Ureter (tissue), 1 donor: Measurements from ENCODE around the gene OR2J2. TPM values are rescaled to one million over a fixed set of nuclear protein-coding genes. Genes with fewer than 3 reads are reported as not detected.
"Not testable (repeated sequence)": the region's sequence is repeated elsewhere in the genome, so short reads cannot be mapped to it uniquely, and the experiment has no call there.

ENCODE experiments used
- DNase-seq: peaks from one replicate; pipeline ENCODE4 v3.0.0-alpha.2; 2020; ENCODE audit warnings: low spot score
- total RNA-seq: library from RNA; stranded (reverse); gene quantifications from one replicate; pipeline ENCODE4 v1.2.4, GENCODE V29; 2023
- donor health status: DM: yes; HTN: yes; CAD: no.

OR2J2 gene
- total RNA-seq, result not detected

DNA sequence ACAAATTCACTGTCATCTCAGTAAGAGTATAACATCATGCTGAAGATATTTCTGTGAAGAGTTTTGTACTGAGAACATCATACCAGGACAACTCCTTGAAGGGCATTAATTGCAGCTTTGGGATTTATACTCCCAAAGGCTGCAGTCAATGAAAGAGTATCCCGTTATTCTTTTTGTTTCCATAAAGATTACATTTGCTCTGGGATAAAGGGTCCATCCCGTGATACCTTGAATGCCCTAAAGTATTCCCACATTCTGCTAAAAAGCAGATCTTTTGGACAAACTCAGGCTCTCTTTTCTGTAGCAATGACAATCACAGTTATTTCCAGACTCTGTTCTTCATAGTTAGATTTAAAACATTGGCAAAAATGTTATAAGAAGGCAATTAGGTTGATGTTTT lies at the start of gene OR2J2:
Gene OR2J2 (plus strand): TSS at position 301 of the 400 bp plus-strand sequence. CDS start 2,729 bp downstream, outside the sequence.
- DNase-seq, result not testable (repeated sequence)

DNA sequence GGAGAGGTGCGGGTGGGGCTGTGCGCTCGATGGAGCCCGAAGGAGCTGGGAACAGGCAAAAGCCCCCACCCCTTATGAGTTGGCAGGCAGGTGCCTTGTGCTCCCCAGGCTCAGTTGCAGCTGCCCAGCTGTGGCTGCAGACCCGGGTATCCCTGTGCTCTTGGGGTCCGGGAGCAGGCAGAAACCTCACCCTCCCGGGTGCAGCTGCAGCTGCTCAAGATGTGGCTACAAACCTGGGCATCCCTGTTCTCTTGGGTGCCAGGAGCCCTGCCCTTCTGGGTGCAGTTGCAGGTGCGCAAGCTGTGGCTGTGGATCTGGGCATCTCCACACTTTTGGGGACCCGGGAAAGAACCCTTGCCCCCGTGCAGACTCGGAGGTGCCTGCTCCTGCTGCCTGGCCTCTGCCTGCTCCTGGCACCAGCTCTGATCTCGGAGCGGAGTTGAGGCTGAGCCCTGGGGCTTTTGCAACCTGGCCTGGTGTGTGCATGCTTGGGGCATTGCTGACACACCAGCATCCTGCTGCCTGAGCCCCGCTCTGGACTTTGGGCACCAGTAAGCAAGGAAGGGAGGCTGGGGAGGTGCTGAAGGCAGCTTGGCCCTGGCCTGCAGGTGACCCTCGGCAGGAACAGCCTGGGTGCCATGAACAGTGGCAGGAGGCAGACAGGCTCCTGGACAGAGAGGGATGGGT lies 41.2 kb upstream of the OR2J2 start:
- DNase-seq, result no peak

DNA sequence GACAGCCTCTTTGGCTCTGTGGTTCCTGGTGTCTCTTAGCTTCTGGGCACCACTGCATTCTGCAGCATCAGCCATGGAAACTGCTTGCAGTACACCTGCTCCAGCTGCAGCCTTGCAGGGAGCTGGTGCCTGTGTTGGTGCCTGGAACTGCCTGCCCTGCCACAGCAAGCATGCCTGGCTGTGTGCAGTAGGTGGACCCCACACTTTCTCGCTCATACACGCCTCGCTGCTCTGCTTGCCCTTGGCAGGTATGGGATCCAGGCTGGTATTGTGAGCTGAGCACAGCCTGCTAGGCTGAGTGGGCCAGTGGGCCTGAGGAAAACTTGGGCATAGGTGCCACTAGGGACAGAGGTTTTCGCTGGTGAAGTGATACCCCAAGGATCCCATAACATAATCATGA lies 40.1 kb upstream of the OR2J2 start:
- DNase-seq, result no peak

DNA sequence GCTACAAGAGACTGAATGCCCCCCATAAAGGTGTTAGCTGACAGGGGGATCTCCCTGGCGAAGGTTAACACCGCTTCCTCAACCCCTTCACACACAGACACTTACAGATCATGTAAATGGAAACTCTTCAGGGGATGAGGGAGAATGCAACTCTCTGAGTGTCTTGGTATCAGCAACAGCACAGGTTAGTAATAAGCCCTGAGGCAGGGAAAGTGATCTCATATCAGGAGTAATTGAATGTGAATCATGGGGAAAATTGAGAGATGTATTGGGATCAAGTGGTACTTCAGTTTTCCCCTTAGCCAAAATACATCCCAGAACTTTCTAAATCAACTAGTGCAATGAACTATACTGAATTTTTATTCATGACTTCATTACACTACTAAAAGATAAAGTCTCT lies 39.0 kb upstream of the OR2J2 start:
- no peak for DNase-seq

DNA sequence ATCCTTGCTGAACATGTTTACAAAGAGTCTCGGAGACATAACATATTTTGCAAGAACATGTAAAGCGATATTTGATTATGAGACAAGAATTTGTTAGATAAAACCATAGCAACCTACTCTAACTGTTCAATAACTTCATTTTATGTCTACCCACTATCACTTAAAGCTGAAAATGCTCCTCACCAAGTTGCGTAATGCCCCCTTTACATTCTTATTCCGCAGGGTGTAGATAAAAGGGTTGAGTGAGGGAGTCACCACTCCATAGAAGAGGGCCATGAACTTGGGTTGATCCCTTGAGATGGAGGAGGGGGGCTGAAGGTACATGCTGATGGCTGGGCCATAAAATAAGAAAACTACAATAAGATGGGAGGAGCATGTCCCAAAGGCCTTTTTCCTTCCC lies 33.0 kb upstream of the OR2J2 start:
- no peak for DNase-seq

DNA sequence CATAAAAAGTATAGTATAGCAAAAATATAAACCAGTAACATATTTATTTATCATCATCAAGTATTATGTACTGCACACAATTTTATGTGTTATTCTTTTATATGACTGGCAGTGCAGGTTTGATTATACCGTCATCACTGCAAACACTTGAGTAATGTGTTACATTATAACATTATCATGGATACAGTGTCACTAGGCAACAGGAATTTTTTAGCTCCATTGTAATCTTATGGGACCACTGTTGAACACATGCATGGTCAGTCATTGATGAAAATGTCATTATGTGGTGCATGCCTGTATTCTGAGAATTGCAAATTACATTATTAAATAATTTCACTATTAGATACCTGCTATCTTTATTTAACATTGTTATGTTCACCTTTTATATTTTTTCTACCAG lies 29.1 kb upstream of the OR2J2 start:
- no peak for DNase-seq

DNA sequence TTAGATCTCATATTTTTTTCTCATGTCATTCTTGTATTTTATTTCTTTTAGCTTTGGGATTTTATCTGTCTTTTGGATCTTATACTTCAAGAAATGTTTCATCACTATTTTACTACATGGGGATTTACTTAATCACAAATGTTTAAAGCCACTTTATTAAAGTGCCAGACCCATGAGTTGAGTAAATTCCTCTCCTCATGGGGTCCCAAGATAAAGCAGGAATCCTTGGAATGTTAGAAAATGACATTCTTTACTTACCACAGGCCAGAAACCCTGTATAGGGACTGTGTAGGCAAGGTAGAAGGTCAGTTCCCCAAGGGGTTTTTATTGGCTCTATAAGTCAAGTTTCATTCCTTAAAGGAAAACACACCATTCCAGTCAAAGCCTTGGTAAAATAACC lies 28.4 kb upstream of the OR2J2 start:
- no peak for DNase-seq

DNA sequence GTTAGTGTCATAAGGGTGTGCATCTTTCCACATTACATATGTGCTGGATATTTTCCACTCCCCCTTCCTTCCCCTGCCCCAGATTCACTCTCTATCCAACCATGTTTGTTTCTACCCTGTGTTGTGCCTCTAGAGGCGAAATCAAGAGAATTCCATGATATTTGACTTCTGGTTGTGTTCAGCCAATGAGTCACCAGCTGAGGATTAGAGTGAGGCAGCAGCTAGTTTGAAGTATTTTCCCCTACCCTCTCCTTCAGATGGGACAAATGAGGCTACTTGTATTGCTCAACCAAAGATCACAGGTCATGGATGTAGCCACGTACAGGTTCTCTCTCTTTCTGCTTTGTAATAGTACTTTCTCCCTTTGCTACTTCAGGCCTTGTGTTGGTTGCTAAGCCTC lies 24.5 kb upstream of the OR2J2 start:
- no peak for DNase-seq

DNA sequence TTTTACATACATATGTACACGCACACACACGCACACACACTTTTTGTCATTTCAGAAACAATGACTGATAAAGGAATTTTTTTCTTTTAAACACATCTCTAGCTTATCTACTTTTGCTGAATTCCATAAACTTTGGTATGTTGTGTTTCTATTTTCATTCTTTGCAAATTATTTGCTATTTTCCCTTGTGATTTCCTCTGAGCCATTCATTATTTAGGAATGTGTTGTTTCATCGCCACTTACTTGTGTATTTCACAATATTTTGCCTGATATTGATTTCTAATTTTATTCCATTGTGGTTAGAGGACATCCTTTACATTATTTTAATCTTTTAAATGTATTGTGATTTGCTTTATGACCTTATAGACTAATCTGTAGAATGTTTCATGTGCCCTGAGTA lies 23.6 kb upstream of the OR2J2 start:
- no peak for DNase-seq

DNA sequence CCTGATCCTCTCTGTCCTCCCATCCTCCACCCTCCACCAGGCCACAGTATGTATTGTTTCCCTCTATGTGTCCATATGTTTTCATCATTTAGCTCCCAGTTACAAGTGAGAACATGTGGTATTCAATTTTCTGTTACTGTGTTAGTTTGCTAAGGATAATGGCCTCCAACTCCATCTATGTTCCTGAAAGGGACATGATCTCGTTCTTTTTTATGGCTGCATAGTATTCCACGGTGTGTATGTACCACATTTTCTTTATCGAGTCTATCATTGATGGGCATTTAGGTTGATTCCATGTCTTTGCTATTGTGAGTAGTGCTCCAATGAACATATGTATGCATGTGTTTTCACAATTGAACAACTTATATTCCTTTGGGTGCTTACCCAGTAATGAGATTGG lies 21.3 kb upstream of the OR2J2 start:
- DNase-seq, result not testable (repeated sequence)

DNA sequence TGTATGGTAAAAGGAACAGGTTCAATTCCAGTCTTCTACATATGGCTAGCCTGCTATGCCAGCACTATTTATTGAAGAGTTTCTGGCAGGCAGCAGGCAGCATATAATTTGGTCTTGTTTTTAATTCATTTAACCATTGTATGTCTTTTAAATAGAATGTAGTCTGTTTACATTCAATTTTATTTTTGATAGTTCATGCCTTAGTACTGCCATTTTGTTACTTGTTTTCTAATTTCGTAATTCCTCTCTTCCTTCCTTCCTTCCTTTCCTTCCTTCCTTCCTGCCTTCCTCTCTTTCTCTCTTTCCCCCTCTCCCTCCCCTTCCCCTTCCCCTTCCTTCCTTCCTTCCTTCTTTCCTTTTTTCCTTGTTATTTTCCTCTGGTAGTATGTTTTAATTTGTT lies 17.6 kb upstream of the OR2J2 start:
- DNase-seq, result no peak

DNA sequence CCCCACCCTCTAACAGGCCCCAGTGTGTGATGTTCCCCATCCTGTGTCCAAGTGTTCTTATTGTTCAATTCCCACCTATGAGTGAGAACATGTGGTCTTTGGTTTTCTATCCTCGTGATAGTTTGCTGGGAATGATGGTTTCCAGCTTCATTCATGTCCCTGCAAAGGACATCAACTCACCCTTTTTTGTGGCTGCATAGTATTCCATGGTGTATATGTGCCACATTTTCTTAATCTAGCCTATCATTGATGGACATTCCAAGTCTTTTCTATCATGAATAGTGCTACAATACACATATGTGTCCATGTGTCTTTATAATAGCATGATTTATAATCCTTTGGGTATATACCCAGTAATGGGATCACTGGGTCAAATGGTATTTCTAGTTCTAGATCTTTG lies 15.5 kb upstream of the OR2J2 start:
- not testable (repeated sequence) for DNase-seq

DNA sequence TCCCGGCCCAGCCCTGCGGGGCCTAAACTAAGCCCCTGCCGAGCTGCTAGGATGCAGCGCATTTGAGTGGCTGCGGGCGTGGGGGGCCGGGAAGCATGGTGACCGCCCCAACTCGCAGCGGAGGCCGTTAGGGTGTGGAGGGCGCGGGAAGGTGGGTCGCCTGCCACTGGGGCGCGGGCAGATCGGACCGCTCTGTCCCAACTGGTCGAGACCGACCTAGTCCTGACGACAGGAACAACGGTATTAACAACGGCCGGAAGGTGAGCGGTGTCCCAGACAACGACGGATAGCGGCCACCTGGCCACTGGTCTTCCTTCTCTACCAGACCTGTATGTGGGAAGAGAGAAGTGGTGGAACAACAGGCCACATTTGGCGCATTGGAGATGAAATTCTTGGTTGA lies 10.8 kb upstream of the OR2J2 start:
- not testable (repeated sequence) for DNase-seq

DNA sequence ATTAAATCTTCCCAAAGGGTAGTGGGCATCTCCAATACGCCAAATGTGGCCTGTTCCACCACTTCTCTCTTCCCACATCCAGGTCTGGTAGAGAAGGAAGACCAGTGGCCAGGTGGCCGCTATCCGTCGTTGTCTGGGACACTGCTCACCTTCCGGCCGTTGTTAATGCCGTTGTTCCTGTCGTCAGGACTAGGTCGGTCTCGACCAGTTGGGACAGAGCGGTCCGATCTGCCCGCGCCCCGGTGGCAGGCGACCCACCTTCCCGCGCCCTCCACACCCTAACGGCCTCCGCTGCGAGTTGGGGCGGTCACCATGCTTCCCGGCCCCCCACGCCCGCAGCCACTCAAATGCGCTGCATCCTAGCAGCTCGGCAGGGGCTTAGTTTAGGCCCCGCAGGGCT lies 5.1 kb upstream of the OR2J2 start:
- not testable (repeated sequence) for DNase-seq

DNA sequence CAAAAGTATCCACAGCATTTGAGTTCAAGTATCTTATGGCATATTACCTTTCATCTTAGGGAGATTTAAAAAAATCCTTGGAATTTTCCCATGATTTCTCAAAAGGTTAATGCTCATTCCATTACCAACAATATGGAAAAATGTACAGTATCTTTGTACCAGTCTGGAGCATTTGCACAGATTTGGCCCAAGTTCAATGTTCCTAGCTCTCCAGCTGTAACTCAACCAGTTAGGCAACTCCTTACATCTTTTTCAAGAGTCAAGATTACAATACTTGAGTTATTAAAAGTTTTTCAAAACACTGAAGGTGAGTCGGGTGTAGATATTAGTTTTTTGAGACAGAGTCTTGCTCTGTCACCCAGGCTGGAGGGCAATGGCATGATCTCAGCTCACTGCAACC lies 1.0 kb downstream of the OR2J2 start:
- DNase-seq, result no peak

DNA sequence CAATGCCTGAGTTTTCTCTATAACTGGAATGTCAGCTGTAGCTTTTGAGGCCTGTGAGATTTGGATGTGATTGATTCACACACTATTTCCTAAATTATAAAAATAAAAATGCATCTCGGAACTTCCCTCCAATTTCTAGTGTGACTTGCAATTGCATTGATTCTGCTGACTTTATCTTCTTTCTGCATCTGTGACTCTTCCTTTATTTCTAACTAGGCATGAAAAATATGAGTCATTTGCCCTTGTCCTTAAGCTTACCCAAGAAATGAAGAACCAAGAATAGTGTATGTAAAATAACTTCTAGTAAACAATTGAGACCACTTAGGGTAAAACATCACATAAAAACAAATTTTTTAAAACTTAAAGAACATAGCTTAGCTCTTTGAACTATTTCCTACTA lies 12.9 kb downstream of the OR2J2 start:
- DNase-seq, result no peak

DNA sequence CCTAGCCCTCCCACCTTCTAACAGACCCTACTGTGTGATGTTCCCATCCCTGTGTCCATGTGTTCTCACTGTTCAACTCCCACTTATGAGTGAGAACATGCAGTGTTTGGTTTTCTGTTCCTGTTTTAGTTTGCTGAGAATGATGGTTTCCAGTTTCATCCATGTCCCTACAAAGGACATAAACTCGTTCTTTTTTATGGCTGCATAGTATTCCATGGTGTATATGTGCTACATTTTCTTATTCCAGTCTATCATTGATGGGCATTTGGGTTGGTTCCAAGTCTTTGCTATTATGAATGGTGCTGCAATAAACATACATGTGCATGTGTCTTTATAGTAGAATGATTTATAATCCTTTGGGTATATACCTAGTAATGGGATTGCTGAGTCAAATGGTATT lies 18.0 kb downstream of the OR2J2 start:
- not testable (repeated sequence) for DNase-seq

DNA sequence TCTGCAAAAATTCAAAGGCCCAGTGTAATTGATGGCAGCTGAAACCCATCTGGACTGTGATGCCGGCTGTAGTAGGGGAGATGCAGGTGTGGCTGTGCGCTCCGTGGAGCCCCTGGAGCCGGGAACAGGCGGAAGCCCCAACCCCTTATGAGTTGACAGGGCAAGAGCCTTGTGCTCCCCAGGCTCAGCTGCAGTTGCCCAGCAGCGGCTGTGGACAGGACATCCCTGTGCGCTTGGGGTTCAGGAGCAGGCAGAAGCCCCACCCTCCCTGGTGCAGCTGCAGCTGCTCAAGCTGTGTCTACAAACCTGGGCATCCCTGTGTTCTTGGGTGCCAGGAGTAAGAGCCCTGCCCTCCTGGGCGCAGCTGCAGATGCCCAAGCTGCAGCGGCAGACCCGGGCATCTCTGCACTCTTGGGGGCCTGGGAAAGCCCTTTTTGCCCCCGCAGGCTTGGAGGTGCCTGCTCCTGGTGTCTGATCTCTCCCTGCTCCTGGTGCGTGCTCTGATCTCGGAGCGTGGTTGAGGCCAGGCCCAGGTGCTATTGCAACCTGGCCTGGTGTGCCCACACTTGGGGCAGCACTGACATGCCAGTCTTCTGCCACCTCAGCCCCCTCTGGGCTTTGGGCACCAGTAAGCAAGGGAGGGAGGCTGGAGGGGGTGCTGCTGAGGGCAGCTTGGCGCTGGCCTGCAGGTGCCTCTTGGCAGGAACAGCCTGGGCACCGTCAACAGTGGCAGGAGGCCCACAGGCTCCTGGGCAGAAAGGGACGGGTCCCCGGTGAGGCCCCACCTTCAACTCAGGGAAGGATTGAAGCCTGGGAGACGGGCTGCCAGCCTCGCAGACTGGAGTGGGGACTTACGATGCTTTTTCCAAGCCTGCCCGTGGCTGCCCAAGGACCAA lies 30.3 kb downstream of the OR2J2 start:
- DNase-seq, result no peak

DNA sequence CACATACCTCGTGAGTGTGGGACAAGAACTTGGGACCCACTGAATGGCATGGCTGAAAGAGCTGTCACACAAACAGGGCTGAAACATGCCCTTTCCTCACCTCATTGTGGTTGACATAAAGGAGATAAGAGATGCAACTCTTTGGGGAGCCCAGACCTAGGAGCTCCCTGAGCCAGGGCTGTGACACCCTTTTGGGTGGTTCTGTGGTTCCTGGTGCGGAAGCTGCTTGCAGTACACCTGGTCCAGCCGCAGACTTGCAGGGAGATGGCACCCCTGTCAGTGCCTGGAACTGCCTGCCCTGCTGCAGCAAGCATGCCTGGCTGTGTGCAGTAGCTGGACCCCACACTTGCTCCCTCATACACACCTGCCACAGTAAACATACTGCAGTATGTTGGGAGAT lies 31.3 kb downstream of the OR2J2 start:
- DNase-seq, result no peak

DNA sequence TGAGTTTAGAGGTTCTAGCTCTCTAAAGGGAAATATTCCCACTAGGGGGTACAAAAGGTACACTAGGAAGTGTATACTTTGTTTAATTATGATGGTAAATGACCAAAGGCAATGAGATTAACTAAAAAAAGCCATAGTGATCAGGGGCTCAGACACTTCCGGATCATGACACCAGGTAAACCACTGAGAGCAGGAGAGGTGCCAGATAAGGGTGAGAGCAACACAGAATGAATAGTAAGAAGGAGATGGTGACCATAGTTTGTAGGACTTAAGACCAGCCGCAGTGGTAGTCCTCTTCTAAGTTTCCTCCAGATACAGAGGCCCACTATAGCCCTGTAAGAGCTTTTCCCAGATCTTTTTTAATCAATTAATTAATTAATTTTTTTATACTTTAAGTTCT lies 40.8 kb downstream of the OR2J2 start:
- no peak for DNase-seq

DNA sequence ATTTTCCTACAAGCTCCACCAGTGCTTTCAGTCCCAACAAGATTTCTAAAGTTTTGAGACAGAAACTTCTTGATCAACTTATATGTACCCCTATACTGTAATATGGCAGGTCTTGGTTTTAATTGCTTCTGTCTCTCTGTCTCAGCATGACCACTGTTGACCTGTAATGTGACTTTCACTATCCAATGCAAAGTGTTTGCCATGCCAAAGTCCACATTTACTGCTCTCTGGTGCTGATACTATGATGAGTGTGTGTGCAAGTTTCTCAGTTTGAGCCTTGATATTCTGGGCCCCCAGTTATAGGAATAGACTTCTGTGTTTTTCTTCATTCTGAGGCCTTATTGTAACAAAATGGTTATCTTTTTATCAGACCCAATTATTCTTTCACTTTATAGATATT lies 45.8 kb downstream of the OR2J2 start:
- DNase-seq, result no peak

DNA sequence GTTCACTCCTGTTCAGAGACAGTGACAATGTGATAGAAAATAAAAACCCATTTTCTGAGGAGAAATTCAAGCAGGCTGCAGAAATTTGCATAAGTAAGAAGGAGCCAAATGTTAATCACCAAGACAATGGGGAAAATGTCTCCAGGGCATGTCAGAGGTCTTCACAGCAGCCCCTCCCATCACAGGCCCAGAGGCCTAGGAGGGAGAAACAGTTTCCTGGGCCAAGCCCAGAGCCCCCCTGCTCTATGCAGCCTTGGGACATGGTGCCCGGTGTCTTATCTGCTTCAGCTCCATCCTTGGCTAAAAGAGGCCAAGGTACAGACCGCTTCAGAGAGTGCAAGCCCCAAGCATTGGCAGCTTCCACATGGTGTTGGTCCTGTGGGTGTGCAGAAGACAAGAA lies 46.5 kb downstream of the OR2J2 start:
- DNase-seq, result not testable (repeated sequence)

DNA sequence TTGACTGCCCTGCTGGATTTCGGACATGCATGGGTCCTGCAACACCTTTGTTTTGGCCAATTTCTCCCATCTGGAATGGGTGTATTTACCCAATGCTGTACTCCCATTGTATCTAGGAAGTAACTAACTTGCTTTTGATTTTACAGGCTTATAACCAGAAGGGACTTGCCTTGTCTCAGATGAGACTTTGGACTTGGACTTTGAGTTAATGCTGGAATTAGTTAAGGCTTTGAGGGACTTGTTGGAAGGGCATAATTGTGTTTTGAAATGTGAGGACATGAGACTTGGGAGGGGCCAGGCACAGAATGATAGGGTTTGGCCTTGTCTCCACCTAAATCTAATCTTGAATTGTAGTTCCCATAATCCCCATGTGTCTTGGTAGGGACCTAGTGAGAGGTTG lies 47.3 kb downstream of the OR2J2 start:
- not testable (repeated sequence) for DNase-seq
